GM19351 (cell line): Measurements from ENCODE around the gene FOXC2.

Experiments used
- ATAC-seq: cut with Tn5 transposase; IDR thresholded peaks from one replicate; pipeline ENCODE4 v1.9.1; 2021; ENCODE audit warnings: mild to moderate bottlenecking, moderate library complexity; ENCODE audit not compliant: unreplicated experiment

Gene FOXC2

DNA sequence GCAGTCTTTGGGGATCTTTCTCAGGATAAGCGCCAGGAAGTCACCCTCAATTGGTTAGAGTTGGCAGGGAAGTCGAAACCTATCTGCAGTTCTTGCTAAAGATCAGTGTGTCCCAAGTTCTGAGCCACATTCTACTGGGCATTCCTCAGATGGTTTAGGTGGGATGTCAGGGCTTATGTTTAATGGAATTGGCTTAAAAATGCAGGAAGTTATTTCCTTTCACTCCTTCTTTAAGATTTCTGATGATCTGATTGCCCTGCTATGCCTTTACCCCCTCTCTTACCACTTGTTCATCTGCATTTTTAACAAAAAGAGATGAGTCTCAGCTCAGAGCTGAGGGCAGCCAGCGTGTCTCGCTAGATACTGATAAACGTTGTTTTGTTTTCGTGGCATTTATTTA, 42.5 kb downstream of the FOXC2 start:
- ATAC-seq = no peak

DNA sequence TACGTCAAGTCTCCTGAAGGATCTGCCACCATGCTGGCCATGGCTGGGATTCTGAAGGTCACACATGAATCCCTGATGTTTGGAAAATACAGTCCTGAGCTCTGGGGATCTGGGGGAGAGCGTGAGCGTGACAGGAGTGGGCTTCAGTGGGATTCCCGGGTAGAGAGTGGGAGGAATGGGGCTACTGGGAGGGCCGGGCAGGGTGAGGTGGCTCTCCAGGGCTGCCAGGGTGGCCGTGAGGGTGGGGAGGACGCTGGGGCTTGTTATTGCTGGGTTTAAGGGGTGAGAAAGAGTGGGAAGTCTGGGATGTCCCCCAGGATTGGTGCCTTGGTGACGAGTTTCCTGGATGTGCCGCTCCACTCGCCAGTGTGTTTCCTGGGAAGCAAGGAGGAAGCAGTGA, 43.0 kb downstream of the FOXC2 start:
- ATAC-seq = no peak

DNA sequence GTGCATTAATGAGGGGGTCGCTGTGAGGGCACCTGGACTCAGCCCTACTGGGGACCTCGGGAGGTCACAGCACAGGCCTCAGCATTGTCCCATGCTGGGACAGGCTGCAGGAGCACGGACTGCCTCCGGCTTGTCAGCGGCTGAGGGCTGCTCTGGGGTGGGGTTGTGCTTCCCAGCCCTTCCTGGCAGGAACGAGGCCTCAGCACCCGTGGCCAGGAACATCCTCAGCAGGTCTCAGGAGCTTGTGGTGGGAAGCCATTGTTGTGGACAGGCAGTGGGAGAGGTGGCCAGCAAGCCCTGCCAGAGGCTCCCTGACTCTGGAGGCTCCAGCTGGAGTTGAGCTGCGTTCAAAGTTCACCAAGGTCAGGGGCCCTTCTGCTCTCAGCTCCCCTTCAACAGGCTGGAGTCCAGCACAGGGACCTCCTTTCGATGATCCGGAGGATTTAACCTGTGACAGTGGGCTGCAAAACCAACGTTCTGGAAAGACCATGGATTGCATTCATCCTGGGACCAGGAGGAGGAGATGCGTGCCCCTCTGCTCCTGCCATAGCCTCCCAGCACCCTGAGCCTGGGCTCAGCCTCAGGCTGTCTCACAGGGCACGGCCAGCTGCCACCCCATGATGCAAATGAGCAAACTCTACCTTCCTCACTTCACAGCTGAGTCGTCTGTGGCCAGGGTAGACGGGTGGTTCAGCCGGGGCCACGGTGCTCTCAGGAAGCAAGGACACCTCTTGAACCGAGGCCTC, 44.3 kb downstream of the FOXC2 start:
- ATAC-seq = no peak

DNA sequence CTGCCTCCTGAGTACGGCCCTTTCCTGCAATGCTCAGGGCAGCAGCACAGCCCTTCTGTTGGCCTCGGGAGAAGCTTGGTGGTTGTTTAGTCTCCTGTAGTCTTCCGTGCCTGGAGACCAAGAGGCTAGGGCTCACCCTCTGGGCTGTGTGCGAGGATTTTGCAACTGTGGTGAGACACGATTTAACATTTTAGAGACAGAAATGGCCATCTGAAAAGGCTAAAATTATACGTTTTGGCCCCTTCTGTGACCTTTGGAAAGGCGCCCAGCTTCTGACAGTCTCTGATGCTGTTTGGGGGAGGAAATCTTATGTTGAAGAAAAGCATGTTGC, 44.9 kb downstream of the FOXC2 start:
- no peak for ATAC-seq

DNA sequence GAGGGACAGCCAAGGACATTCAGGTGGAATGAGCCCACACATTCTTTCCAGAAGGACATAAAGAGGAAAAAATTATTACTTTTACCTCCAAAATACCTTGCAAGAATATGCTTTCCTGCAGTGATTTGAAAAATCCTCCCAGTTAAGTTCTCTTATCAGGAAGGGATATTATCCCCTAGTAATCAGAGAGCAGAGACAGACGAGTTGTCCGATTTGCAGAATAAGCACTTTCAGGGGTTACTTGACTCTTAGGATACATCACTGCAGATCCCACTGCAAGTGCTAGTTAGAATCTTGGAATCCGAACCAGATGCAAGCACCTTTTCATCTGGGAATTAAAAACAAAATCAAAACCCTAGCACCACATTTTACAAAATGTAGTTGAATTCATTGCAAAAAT, 45.3 kb downstream of the FOXC2 start:
- no peak for ATAC-seq

DNA sequence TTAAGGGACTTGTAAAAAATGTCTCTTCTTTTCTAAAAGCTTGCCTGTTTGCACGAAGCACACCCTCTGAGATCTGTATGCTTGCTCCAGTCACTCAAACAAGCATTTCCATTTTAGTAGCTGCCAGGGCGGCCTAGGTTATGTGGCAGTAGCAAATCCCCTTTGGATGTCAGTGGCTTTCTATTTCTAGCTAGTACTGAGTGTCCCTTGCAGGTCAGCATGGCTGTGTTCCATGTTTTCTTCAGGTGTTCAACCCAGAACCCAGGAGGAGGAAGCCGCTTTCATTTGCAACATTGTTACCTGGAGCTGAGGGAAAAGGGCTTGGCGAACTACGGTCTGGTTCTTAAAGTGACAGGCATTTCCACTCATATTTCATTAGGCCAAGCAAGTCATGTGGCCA, 48.1 kb downstream of the FOXC2 start:
- no peak for ATAC-seq

DNA sequence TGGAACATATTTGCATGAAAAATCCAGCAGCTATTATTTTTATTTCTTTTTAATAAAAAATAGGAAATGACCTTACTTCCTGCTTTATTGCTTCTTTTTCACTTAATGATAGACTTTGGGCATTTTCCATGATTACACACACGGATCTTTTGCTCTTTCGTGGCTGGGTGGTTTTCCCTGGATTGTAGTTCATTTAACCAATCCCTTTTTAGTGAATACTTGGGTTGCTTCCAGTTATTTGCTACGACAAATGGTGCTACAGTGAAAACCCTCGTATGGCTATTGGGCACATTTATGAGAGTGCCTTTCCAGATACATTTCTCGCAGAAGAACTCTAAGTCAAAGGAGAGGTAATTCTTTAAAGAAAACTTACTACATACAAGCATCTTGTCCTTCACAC, 50.3 kb downstream of the FOXC2 start:
- no peak for ATAC-seq

DNA sequence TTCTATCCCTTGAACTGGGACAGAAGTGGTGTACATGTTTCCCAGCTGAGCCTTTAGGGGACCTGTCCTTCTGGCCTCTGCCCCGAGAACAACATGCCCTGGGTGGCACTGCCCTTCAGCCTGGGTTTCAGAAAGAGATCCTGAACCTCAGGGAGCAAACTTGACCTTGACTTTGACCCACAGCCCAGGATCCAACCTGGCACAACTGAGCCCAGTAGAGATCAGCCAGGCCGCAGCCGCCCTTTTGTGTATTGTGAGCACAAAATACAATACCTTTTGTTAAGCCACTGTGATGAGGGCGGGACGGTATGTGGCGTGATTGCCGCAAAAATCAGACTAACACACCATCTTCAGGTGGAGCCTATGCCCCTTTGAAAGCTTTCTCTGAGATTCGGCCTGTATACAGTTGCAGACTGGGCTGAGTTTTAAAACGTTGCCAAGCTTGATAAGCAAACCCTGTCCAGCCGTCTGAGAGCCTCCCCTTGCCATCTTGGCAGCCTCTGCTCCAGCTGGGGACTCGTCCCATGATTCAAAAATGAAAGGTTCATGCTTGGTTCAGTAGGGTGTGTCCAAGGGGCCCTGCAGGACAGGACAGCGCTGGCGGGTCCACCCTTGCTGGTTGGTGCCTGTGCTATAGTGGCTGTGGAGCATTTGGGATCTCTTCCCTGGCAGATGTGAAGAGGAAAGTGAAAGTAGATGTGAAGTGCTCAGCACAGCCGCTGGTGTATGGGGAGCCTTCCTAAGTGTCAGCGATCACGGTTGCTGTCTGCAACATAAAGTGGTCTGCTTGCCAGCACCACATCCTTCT, 52.0 kb downstream of the FOXC2 start:
- no peak for ATAC-seq
